OCI-LY7 (cell line): ENCODE results near the gene CLASP2. TPM values are rescaled to one million over a fixed set of nuclear protein-coding genes. Genes with fewer than 3 reads are reported as not detected.

ENCODE experiments used
- BruUV-seq: library from RNA; stranded (reverse); fragments of 400-500 nt; replicated peaks from 2 replicates; lab custom pipeline; 2021; lab: Mats Ljungman, UMichigan
- CTCF ChIA-PET: fragments of 300-600 bp; sonication (Branson Sonifier 250); formaldehyde crosslinking; loops from one replicate; lab custom pipeline; 2022; ENCODE audit warnings: antibody characterized with exemption; ENCODE audit not compliant: unreplicated experiment; lab: Charles Lee
- POLR2A ChIA-PET: fragments of 300-600 bp; sonication (Branson Sonifier 250); formaldehyde crosslinking; loops from one replicate; lab custom pipeline; 2022; ENCODE audit warnings: antibody characterized with exemption; lab: Charles Lee
- DNase-seq: peaks from one replicate; pipeline ENCODE4 v3.0.0-alpha.2; 2015; ENCODE audit warnings: low spot score
- H2AFZ ChIP-seq: fragments of 200-600 bp; sonication (generic), shearing (Covaris generic); 2 replicates; pipeline ENCODE4 v1.6.1; 2014; ENCODE audit warnings: mild to moderate bottlenecking, antibody characterized with exemption, low read length, moderate library complexity
- H3K27ac ChIP-seq: fragments of 200-600 bp; sonication (generic); 2 replicates; pipeline ENCODE4 v1.5.1; 2014; ENCODE audit warnings: mixed run types, low read depth, mild to moderate bottlenecking, moderate library complexity, low read length, inconsistent platforms; ENCODE audit not compliant: poor library complexity, severe bottlenecking
- H3K36me3 ChIP-seq: fragments of 200-600 bp; sonication (generic); 2 replicates; pipeline ENCODE4 v1.6.1; 2014; ENCODE audit warnings: mild to moderate bottlenecking, antibody characterized with exemption, low read length, moderate library complexity, mixed read lengths; ENCODE audit not compliant: insufficient read depth
- H3K4me1 ChIP-seq: fragments of 200-600 bp; sonication (generic); 2 replicates; pipeline ENCODE4 v1.5.1; 2014; ENCODE audit warnings: mild to moderate bottlenecking, low read length; ENCODE audit not compliant: insufficient read depth, poor library complexity, severe bottlenecking
- H3K4me2 ChIP-seq: fragments of 200-600 bp; sonication (generic); 2 replicates; pipeline ENCODE4 v1.6.1; 2014; ENCODE audit warnings: mild to moderate bottlenecking, low read length
- H3K4me3 ChIP-seq: fragments of 200-600 bp; sonication (generic); 2 replicates; pipeline ENCODE4 v1.5.1; 2014; ENCODE audit warnings: mild to moderate bottlenecking, low read depth, low read length; ENCODE audit not compliant: poor library complexity, severe bottlenecking
- H3K79me2 ChIP-seq: fragments of 200-600 bp; sonication (generic); 2 replicates; pipeline ENCODE4 v1.6.1; 2016; ENCODE audit warnings: low read depth, mild to moderate bottlenecking, low read length, moderate library complexity, mixed read lengths; ENCODE audit not compliant: insufficient read depth
- H3K9me2 ChIP-seq: fragments of 200-600 bp; sonication (generic); 2 replicates; pipeline ENCODE4 v1.6.1; 2016; ENCODE audit warnings: mild to moderate bottlenecking, low read length, mixed read lengths; ENCODE audit not compliant: insufficient read depth
- H3K9me3 ChIP-seq: fragments of 200-600 bp; sonication (generic); 2 replicates; pipeline ENCODE4 v1.6.1; 2014; ENCODE audit warnings: mild to moderate bottlenecking, mixed run types, low read length, mixed read lengths
- H4K20me1 ChIP-seq: fragments of 200-600 bp; sonication (generic); 2 replicates; pipeline ENCODE4 v1.6.1; 2014; ENCODE audit warnings: mild to moderate bottlenecking, antibody characterized with exemption, low read length, moderate library complexity, mixed read lengths; ENCODE audit not compliant: insufficient read depth
- EZH2phosphoT487 ChIP-seq: fragments of 200-600 bp; sonication (generic); IDR thresholded peaks from 2 replicates; pipeline ENCODE4 v1.6.1; 2018; ENCODE audit warnings: low read depth, borderline replicate concordance, mild to moderate bottlenecking, mixed run types, antibody characterized with exemption, low read length, moderate library complexity, mixed read lengths
- intact Hi-C: fragments of 100-400 bp; cut with micrococcal nuclease; formaldehyde crosslinking; loops from one replicate; pipeline ENCODE4 v1.10.0; 2022; ENCODE audit not compliant: unreplicated experiment
- total RNA-seq, 2 experiments: library from RNA; depleted of rRNA in 1 of 2; stranded (reverse); fragments of >200 nt in 1 of 2; shearing (Covaris generic) in 1 of 2; gene quantifications; 2 replicates each; pipeline ENCODE4 v1.2.3, GENCODE V29; 2014 to 2022
- TF ChIP-seq, protein P1 (sequence below): fragments of 200-600 bp; sonication (generic); conservative IDR thresholded peaks from 2 replicates; pipeline ENCODE4 v1.5.1; 2014; ENCODE audit warnings: mild to moderate bottlenecking, antibody characterized with exemption, low read length, moderate library complexity, mixed read lengths

The CLASP2 gene
- total RNA-seq, 2 experiments from 2014 or later, result 95.5 to 99.1 TPM

DNA sequence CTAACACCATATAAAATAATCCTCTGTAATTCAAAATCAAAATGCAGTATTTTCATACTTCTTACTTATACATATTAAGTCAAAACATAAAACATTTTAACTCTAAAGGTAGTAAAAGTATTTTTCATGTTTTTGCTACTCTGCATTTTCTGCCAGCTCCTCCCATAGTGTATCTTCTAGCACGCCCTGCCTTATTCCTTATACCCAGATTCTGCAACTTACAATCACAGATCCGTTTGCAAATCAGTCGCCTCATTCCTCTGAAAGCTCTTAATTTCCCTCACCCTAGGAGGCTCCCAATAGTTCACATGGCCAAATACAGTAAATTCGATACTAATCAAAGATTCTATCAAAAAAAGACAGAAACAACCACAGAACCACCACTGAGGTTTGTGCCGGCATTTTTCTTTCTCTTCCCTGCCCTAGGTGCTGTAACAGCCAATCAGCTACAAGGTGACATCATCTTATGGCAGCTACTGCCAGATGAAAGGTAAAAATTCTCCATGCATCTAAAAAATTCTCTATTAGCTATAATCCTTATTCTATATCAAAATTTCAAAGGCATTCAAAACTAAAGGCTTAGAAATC is 72.9 kb downstream of the CLASP2 start:
- Histone ChIP-seq H3K4me2 (no peak overlapping the region), H3K4me1 (no peaks in the 10 kb centered on the region), H3K9me2 (no peaks in the 10 kb centered on the region), H3K27ac (no peak overlapping the region), H3K4me3 (no peak overlapping the region), H3K36me3 (peaks cover 17% of the 10 kb centered on the region; the same call in 1 of the 2 replicates), H4K20me1 (no peaks in the 10 kb centered on the region), H3K9me3 (no peaks in the 10 kb centered on the region), H3K79me2 (no peaks in the 10 kb centered on the region), H2AFZ (no peak overlapping the region)
- no TSS peak for BruUV-seq
- ChIA-PET POLR2A (interaction anchor here (1.0 to 1.6 kb wide), 2 partner anchors 14 to 15 kb away, joined by 7 to 11 read pairs; no protein-coding TSS in a partner anchor), CTCF (no interaction called here)
- no peak for DNase-seq
- no peak for TF ChIP-seq EZH2phosphoT487
- TF ChIP-seq, protein P1, sequence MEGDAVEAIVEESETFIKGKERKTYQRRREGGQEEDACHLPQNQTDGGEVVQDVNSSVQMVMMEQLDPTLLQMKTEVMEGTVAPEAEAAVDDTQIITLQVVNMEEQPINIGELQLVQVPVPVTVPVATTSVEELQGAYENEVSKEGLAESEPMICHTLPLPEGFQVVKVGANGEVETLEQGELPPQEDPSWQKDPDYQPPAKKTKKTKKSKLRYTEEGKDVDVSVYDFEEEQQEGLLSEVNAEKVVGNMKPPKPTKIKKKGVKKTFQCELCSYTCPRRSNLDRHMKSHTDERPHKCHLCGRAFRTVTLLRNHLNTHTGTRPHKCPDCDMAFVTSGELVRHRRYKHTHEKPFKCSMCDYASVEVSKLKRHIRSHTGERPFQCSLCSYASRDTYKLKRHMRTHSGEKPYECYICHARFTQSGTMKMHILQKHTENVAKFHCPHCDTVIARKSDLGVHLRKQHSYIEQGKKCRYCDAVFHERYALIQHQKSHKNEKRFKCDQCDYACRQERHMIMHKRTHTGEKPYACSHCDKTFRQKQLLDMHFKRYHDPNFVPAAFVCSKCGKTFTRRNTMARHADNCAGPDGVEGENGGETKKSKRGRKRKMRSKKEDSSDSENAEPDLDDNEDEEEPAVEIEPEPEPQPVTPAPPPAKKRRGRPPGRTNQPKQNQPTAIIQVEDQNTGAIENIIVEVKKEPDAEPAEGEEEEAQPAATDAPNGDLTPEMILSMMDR, result no peak
- intact Hi-C loops, result no loop called here

DNA sequence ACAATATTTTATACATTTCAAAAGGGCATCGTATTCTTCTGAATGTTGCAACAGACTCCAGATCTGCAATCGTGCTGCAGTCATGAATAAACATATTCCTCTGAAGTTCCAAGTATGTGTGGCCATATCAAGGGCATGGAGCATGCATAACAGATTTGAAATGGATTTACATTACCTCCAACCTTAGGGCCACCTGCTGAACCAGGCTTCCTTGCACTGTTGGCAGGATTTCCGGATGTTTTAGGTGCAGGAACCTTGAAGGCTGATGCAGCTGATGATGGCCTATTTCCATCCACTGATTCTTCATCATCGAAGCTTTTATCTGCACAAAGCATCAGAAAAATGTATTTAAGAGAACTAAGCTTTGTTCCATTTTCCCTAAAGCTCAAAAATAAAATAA is 73.5 kb downstream of the CLASP2 start:
- Histone ChIP-seq H3K9me2 (no peaks in the 10 kb centered on the region), H2AFZ (no peak overlapping the region), H3K4me3 (no peak overlapping the region), H3K4me1 (no peaks in the 10 kb centered on the region), H3K36me3 (peaks cover 17% of the 10 kb centered on the region; the same call in 1 of the 2 replicates), H3K9me3 (no peaks in the 10 kb centered on the region), H4K20me1 (no peaks in the 10 kb centered on the region), H3K27ac (no peak overlapping the region), H3K4me2 (no peak overlapping the region), H3K79me2 (no peaks in the 10 kb centered on the region)
- intact Hi-C loops, result no loop called here
- ChIA-PET POLR2A (interaction anchor here (0.6 to 1.0 kb wide), 2 partner anchors 15 to 93 kb away, joined by 3 to 7 read pairs; no protein-coding TSS in a partner anchor), CTCF (no interaction called here)
- BruUV-seq, result no TSS peak
- TF ChIP-seq, protein P1, result no peak
- TF ChIP-seq EZH2phosphoT487, result no peak
- no peak for DNase-seq

- Histone ChIP-seq H3K27ac (no peak overlapping the region), H3K4me2 (no peak overlapping the region), H3K36me3 (peaks cover 27% of the 10 kb centered on the region; the same call in 1 of the 2 replicates), H4K20me1 (no peaks in the 10 kb centered on the region), H2AFZ (no peak overlapping the region), H3K9me3 (no peaks in the 10 kb centered on the region), H3K4me1 (no peaks in the 10 kb centered on the region), H3K79me2 (no peaks in the 10 kb centered on the region), H3K9me2 (no peaks in the 10 kb centered on the region), H3K4me3 (no peak overlapping the region)
- CTCF ChIA-PET, result interaction anchor here (1.0 kb wide), 1 partner anchor 144 kb away, joined by 3 read pairs; no protein-coding TSS in a partner anchor
- DNase-seq, result no peak
- intact Hi-C loops, result no loop called here
- TF ChIP-seq, protein P1, result no peak
- no peak for TF ChIP-seq EZH2phosphoT487
- no TSS peak for BruUV-seq
- POLR2A ChIA-PET, result interaction anchor here (0.6 to 1.4 kb wide), 9 partner anchors 11 to 938 kb away, joined by 3 to 8 read pairs (median 3); no protein-coding TSS in a partner anchor
Observed at GRCh38 chr3:33642806-33643205, 75.2 kb downstream of the CLASP2 start.
